Esophagus (tissue), 2 donors: Measurements from ENCODE around the gene CHD6. TPM values are rescaled to one million over a fixed set of nuclear protein-coding genes. Genes with fewer than 3 reads are reported as not detected.

Experiments used
- H3K27ac ChIP-seq, 2 donors: one replicate each; pipeline ENCODE4 v1.5.1; 2013; ENCODE audit warnings: low read depth in 2 of 2, mild to moderate bottlenecking in 2 of 2, inconsistent platforms in 1 of 2, low read length in 1 of 2, moderate library complexity in 1 of 2
- H3K27me3 ChIP-seq, 2 donors: one replicate each; pipeline ENCODE4 v1.6.1; 2013; ENCODE audit warnings: low read length in 2 of 2, control low read depth in 1 of 2, mild to moderate bottlenecking in 1 of 2; ENCODE audit not compliant: insufficient read depth in 2 of 2, control insufficient read depth in 1 of 2
- H3K36me3 ChIP-seq, 2 donors: one replicate each; pipeline ENCODE4 v1.6.1; 2013; ENCODE audit warnings: low read length in 1 of 2; ENCODE audit not compliant: control insufficient read depth in 2 of 2, insufficient read depth in 2 of 2
- H3K4me1 ChIP-seq, 2 donors: one replicate each; pipeline ENCODE4 v1.6.1; 2013; ENCODE audit warnings: low read length in 1 of 2; ENCODE audit not compliant: control insufficient read depth in 2 of 2, insufficient read depth in 2 of 2
- H3K4me3 ChIP-seq, 2 donors: one replicate each; pipeline ENCODE4 v1.5.1; 2013; ENCODE audit warnings: low read length in 2 of 2, mild to moderate bottlenecking in 2 of 2, low read depth in 1 of 2, moderate library complexity in 1 of 2
- H3K9me3 ChIP-seq, 2 donors: one replicate each; pipeline ENCODE4 v1.6.1; 2013; ENCODE audit warnings: mild to moderate bottlenecking in 2 of 2, low read depth in 1 of 2, low read length in 1 of 2, moderate library complexity in 1 of 2; ENCODE audit not compliant: control insufficient read depth in 2 of 2, insufficient read depth in 1 of 2
- WGBS, 2 donors: extraction: QIAGEN DNeasy Blood & Tissue Kit; methylation state at CpG; one replicate each; pipeline ENCODE4 v1.1.7; 2013; 5-methylcytosine and 5-hydroxymethylcytosine counted together
- polyA plus RNA-seq, 2 donors: library from polyadenylated mRNA; stranded (reverse); fragments of 200-250 nt; gene quantifications; one replicate each; pipeline ENCODE4 v1.2.3, GENCODE V29; 2013
- donor health status: healthy with polysubstance abuse.
- donor health status: Bipolar disorder and iron deficiency.

The CHD6 gene
- polyA plus RNA-seq, 2 donors = 4.4 to 9.2 TPM

DNA sequence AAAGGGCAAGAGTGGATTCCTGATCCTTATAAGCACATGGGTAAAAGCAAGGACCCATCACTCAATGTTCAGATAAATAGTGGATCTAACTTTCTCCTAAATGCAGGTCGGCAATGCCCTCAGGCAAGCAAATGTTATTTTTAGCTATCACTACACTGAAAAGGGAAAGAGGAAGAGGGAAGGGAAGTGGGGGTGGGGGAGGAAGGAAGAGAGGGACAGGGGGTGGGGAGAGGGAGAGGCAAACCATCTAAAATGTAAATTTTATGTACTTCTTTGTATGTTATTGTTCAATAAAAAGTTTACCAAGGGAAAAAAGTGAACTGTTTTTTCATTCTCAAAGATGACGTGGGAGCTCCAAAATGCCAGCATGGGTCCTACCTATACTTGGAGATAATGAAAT is 44.2 kb downstream of the CHD6 start:
- WGBS, 2 donors = 55 to 64% methylated on average over 2 of the region's 2 CpGs
- H3K4me1 ChIP-seq = peaks cover 5 to 7% of the 10 kb centered on the region in 2 donors
- no peak overlapping the region for H3K27ac ChIP-seq

DNA sequence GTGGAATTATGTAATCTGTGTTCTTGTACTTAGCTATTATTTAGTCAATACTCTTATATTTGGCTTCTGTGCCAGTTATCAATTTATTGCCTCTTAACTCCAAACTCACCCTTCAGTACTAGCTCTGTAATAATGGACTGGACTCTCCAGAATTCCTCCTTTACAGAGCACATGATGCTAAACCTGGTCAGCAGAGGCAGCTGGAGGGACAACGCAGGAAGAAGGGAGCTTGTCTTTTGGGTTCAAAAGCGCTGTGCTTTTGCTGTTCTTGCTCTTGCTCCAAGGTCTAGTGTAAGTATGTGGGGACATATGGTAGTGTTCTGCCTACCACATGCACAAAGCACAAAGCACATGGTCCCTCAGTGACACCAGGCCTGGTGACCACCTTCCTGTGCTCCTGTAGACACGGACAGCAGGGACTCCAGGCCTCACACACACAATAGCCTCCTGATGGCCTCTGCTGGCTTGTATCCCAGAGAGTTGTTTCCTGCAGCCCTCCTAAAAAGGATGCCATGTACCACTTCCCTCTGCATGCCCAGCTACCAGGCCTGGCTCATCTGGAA is 46.1 kb downstream of the CHD6 start:
- H3K4me1 ChIP-seq = peaks cover 5 to 7% of the 10 kb centered on the region in 2 donors
- H3K9me3 ChIP-seq = no peaks in the 10 kb centered on the region
- H3K27me3 ChIP-seq = no peaks in the 10 kb centered on the region
- H3K4me3 ChIP-seq = no peak overlapping the region
- 86 to 97% methylated on average over 3 of the region's 3 CpGs for WGBS, 2 donors
- no peaks in the 10 kb centered on the region for H3K36me3 ChIP-seq
- H3K27ac ChIP-seq = no peak overlapping the region

More for the DNA sequence above, 44.2 kb downstream of the CHD6 start:
- no peak overlapping the region for H3K4me3 ChIP-seq
- no peaks in the 10 kb centered on the region for H3K27me3 ChIP-seq
- no peaks in the 10 kb centered on the region for H3K9me3 ChIP-seq
- no peaks in the 10 kb centered on the region for H3K36me3 ChIP-seq

DNA sequence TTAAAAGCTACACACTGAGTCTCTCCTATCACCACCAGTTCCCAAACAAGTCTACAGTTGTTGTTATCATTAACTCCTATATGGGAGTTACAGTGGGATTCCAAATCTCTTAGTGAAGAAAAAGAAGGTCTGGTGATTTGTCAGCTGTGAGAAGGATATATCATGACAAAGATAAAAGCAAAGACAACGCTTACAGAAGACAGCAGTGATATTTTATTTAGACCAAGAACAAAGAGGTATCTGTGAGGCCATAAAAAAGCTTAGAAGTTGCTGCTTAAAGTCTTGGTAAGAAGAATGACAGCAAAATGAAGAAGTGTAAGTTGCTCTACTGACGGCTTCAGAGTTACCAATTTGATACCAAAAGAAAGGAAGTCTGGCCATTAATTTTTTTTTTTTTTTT is 47.2 kb downstream of the CHD6 start:
- 80 to 85% methylated on average over 2 of the region's 2 CpGs for WGBS, 2 donors
- H3K4me1 ChIP-seq = peaks cover 7 to 9% of the 10 kb centered on the region in 2 donors
- H3K27me3 ChIP-seq = no peaks in the 10 kb centered on the region
- H3K9me3 ChIP-seq = no peaks in the 10 kb centered on the region
- H3K27ac ChIP-seq = no peak overlapping the region
- H3K36me3 ChIP-seq = peaks cover 0 to 2% of the 10 kb centered on the region in 2 donors
- H3K4me3 ChIP-seq = no peak overlapping the region

DNA sequence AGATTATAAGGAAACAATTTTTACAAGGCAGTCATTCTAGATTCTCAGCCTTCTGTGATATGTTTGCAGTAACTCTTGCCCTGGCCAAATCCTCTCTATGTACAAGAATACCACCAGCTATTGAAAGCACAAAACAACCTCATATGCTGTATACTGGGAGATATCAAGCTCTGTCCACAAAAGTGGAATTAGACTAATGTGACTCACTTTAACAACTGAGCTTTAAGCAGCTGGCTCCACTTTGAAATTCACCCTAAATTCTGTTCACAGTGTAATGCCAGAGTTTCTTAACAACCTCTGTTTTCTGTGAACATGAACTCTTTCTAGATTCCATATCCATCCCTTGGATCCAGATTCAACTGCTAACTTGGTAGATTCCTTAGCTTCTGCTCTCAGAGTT is 47.6 kb downstream of the CHD6 start:
- peaks cover 7 to 9% of the 10 kb centered on the region in 2 donors for H3K4me1 ChIP-seq
- no peak overlapping the region for H3K4me3 ChIP-seq
- H3K27ac ChIP-seq = no peak overlapping the region
- peaks cover 0 to 2% of the 10 kb centered on the region in 2 donors for H3K36me3 ChIP-seq
- no peaks in the 10 kb centered on the region for H3K27me3 ChIP-seq
- no peaks in the 10 kb centered on the region for H3K9me3 ChIP-seq

DNA sequence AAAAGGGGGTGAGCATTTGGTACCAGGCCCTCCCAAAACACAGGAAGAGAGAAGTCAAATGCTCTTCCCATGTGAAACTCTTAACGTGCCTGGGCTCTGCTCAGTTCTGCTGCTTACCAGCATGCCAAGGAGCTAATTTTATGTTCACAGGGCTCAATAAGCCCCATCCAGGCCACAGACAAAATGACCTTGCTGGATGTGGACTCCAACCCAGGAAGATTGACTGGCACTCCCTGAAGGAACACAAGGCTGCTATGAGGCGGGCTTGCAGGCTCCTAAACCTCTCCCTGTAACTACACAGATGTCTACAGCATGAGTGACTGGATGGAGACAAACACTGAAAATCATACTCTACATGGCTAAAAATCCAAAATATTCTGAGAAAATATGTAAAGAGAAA is 50.6 kb downstream of the CHD6 start:
- Histone ChIP-seq H3K27ac (no peak overlapping the region), H3K9me3 (no peaks in the 10 kb centered on the region), H3K27me3 (no peaks in the 10 kb centered on the region), H3K4me1 (peaks cover 7 to 9% of the 10 kb centered on the region in 2 donors), H3K36me3 (peaks cover 0 to 2% of the 10 kb centered on the region in 2 donors), H3K4me3 (no peak overlapping the region)
- WGBS, 2 donors = 89 to 90% methylated on average over 2 of the region's 2 CpGs

DNA sequence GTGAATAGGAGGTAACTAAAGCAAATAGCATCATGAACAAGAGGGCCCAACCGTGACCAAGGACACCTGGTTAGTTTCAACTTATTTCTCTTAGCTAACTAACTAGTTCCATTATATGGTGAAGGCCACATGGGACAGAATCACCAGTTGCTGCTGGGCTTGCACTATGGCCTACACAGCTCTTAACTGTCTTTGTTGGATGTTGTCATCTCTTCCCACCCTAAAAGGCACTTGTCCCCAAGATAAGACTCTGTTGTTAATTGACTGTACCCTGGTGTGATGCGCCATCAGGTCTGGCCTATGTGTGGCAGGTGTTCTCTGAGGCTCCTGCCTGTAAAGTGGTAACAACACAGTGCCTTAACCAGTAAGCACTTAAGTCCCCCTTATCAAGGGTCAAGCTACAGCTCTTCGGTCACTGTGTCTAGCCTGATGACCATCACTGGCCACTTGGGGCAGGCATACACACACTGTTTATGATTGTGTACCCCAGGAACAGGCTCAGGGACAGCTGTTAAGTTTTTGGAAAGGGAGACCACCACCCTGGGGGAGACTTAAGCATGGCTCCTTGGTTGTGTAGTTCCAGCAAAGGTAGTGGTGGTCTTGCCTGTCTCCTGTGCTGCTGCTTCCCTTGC is 51.2 kb downstream of the CHD6 start:
- H3K36me3 ChIP-seq = peaks cover 0 to 2% of the 10 kb centered on the region in 2 donors
- H3K27me3 ChIP-seq = no peaks in the 10 kb centered on the region
- H3K9me3 ChIP-seq = no peaks in the 10 kb centered on the region
- 92 to 95% methylated on average over 3 of the region's 3 CpGs for WGBS, 2 donors
- no peak overlapping the region for H3K27ac ChIP-seq
- no peak overlapping the region for H3K4me3 ChIP-seq
- peaks cover under 1 to 4% of the 10 kb centered on the region in 2 donors for H3K4me1 ChIP-seq

DNA sequence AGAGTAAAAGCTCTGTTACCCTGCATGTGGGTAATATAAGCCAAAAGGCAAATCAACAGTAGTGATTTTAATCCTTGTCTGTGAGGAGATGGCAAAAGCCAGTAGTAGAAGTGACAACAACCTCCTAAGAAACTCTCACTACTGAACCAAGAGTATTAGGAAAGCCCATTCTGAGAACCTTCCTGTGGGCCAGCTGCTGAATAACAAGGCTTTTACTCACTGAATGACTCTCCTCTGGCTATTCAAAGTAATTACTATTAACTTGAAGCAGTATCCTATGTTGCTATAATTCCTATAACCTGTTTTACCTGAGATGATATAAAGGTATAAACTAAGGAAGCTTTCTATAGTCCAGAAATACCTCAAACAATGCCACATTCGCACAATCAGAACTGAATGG is 55.1 kb downstream of the CHD6 start:
- H3K27me3 ChIP-seq = no peaks in the 10 kb centered on the region
- no peak overlapping the region for H3K27ac ChIP-seq
- WGBS, 2 donors = 80 to 94% methylated on average over 1 of the region's 1 CpG
- no peaks in the 10 kb centered on the region for H3K9me3 ChIP-seq
- H3K36me3 ChIP-seq = peaks cover 0 to 2% of the 10 kb centered on the region in 2 donors
- H3K4me1 ChIP-seq = peaks cover 0 to 7% of the 10 kb centered on the region in 2 donors
- no peak overlapping the region for H3K4me3 ChIP-seq

DNA sequence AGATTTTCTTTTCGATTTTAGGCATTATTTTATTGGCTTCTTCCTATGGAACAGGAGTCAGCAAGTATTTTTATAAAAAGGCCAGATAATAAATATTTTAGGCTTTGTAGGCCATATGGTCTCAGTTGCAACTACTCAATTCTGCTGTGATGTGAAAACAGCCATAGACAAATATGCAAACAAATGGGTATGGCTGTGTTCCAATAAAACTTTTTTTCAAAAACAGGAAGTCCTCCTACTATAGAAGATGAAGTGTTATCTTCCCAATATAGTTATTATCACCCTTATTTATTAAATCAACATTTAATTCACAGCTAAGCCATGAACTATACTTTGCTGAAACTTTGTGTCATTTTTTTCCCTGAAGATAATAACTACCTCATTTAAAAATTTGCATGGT is 57.2 kb downstream of the CHD6 start:
- H3K36me3 ChIP-seq = no peaks in the 10 kb centered on the region
- no peaks in the 10 kb centered on the region for H3K27me3 ChIP-seq
- H3K9me3 ChIP-seq = no peaks in the 10 kb centered on the region
- H3K4me1 ChIP-seq = peaks cover 0 to 3% of the 10 kb centered on the region in 2 donors
- WGBS, 2 donors = 48 to 64% methylated on average over 1 of the region's 1 CpG
- H3K27ac ChIP-seq = no peak overlapping the region
- H3K4me3 ChIP-seq = no peak overlapping the region

DNA sequence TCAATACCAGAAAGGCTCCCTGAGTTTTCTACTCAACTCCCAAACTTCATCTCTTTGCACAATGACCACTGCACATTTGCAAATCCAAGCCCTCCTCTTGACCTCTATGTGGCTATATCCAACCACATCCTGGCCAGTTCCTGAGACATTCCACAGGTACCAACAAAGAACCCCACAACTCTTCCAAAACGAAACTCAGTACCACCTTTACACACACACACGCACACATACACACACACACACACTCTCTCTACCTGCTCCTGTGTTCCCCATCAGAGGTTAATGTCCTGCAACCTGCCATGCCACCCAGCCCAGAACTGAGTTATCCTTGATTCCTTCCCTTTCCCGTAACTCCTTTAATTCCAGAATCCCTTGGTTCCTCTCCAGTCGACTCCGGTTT is 58.5 kb downstream of the CHD6 start:
- H3K36me3 ChIP-seq = no peaks in the 10 kb centered on the region
- no peaks in the 10 kb centered on the region for H3K27me3 ChIP-seq
- no peak overlapping the region for H3K27ac ChIP-seq
- no peaks in the 10 kb centered on the region for H3K9me3 ChIP-seq
- no peak overlapping the region for H3K4me3 ChIP-seq
- H3K4me1 ChIP-seq = peaks cover 0 to 3% of the 10 kb centered on the region in 2 donors
- 90% methylated on average over 5 of the region's 5 CpGs for WGBS, 2 donors
